OCI-LY7 (cell line): ENCODE results near the gene SATB1.

Source experiments
- CTCF ChIP-seq: fragments of 200-600 bp; sonication (generic); conservative IDR thresholded peaks from 2 replicates; pipeline ENCODE4 v1.5.1; 2014; ENCODE audit warnings: mild to moderate bottlenecking, antibody characterized with exemption, low read length, moderate library complexity, mixed read lengths
- EZH2phosphoT487 ChIP-seq: fragments of 200-600 bp; sonication (generic); IDR thresholded peaks from 2 replicates; pipeline ENCODE4 v1.6.1; 2018; ENCODE audit warnings: low read depth, borderline replicate concordance, mild to moderate bottlenecking, mixed run types, antibody characterized with exemption, low read length, moderate library complexity, mixed read lengths

DNA sequence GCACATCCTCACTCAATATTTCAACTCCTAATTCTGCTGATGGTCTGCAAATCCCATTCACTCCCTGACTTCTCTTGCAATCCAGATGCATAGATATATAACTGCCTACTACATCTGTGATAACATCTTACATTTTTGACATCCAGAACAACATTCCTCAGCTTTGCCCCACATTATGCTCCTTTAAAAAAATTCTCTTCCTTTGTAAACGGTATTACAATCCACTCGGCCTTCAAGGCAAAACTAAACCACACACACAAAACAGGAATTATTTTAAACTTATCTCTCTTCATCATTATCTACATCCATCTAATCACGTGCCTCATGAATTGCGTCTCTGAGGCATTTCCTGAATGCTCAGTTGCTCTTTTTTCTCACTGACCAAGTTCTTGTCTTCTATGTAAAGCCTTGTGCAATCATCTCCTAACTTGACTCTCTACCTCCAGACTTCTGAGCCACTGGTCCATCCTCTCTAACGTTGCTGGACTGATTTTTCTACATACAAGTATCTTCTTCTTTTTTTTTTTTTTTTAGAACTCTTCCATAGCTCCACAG is 117.0 kb downstream of the SATB1 start:
- TF ChIP-seq CTCF: no peak
- TF ChIP-seq EZH2phosphoT487: no peak
